ENCODE measurements around the gene ARHGEF10L.

ARHGEF10L gene

DNA sequence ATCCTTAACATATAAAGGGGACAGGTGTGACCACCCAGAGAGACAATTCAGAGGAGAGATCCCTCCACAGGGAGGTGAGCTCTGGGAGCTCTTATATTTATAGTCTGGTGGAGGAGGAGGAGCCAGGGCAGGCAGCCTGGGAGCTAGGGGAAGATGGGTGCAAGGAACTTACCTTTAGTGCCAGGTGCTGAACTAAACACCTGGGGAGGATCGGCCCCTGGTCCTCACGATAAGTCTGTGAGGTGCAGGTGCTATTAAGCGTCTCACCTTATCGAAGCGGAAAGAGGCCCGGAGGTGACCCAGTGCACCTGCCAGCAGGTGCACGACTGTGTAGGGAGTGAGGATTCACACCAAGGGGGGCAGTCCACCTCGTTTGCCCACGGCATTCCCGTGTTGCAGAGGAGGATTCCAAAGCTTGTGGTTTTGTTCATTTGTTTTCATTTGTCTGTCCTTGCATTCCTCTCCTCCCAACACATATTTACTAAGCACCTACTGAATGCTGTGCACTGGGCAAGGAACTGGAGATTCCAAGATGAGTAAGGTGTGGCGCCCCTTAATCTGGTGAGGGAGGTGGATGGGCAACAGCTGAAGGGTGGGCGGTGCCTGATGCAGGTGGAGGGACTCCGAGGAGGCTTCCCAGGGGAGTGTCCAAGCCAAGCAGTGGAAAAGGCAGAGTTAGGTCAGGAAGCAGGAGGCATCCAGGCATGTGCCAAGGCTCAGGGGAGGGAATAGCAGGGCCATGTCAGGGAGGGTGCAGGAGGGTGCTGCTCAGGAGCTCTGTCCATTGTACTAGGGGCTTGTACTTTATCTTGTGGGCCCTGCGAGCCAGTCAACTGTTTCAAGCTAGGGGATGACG is 11.5 kb downstream of the ARHGEF10L start:
- no peak for DNase-seq (ENCODE audit: low read depth in 3 of 3)

DNA sequence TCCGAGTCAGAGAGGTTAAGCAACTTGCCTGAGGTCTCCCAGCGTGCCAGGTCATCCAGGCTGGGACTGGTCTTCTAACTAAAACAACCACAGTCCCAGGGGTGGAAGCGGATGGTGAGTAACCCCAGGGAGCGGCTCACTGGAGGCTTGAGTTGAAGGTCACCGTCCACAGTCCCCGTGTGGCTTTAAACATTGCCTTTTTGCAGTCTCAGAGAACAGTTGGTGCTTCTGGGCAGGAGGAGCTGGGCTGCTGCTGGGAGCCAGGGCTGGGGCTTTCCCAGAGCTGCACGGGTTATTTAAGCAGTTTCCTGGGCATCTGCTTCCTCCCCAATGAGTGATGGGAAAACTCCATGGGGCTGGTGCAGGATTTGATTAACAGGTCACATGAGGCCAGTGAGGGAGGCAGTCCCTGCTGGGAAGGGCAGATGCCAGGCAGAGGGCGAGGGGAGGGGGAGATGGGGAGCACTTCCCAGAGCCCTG is 12.3 kb downstream of the ARHGEF10L start:
- no peak for DNase-seq (ENCODE audit: low read depth in 3 of 3)

DNA sequence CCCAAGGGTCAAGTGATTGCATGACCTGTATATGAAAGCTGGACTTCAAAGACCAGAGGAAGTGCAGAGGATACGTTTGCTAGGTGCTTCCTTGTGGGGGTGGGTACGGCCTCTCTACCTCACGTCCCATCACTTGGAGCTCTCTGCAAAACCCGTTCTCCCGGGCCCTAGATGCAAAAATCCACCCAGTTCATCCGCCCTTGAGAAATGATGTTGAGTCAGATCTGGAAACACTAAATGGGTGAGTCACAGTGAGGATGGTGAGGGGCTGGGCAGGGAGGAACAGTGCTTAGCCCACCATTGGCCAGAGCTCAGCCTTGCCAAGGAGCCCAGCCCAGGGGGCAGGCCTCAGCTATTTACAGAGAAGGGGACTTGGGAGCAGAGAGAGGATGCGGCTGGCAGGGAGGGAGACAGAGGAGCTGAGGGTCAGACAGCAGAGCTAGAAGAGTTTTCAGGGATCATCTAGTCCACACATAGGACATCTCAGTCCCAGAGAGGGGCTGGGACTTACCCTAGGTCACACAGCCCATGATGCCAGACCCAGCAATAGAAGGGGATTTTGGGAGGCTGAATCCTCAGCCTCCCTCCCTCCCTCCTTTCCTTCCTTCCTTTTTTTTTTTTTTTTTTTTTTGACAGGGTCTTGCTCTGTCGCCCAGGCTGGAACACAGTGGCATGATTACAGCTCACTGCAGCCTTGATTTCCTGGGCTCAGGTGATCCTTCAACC is 14.6 kb downstream of the ARHGEF10L start:
- DNase-seq (ENCODE audit: low read depth in 3 of 3): no peak

DNA sequence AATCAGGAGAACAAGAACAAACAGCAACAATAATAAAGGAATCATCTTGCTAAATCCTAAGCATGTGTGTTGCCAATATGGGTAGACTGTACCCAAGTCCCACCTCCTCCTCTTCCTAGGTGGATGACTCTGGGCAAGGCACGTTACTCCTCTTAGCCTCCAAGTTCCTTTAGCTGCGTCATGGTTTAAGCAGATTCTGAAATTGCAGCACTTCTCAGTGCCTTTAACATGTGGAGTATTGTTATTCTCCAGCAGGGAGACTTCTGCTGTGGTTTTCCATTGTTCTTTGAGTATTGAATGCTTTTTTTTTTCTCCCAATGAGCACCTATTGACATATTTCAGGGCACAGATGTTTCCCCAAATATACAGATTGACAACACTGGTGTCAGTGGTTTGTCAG is 15.5 kb downstream of the ARHGEF10L start:
- DNase-seq (ENCODE audit: low read depth in 3 of 3): no peak

DNA sequence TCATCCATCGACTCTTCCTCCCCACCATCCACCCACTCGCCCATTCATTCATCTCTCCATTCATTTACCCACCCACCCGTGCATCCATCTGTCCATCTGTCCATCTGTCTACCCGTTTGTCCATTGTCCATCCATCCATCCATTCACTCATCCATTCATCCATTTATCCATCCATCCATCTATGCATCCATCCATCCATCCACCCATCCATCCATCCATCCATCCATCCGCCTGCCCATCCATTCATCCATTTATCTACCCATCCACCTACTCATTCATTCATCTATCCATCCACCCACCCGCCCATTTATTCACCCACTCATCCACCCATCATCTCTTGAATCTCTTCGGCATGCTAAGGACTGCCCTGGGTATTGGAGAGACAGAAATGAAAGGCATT is 18.5 kb downstream of the ARHGEF10L start:
- DNase-seq (ENCODE audit: low read depth in 3 of 3): no peak

DNA sequence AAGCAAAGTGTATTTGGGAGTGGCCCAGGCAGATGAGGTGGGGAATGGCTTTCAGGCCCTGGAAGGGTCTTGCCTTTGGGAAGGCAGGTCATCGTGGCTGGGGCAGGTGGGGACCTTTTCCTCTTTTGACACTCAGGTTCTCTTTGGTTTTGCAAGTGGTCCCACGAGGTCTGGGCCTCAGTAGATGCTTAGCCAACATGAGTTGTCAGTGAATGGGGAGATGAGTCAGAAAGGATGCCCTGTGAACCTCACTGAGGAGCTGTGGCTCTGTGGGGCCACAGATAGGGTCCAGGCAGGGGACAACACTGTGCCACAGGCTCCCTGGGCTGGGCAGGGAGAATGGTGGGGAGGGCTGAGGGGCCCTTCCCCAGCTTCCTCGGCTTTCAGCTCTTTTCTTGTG is 19.0 kb downstream of the ARHGEF10L start:
- no peak for DNase-seq (ENCODE audit: low read depth in 3 of 3)

DNA sequence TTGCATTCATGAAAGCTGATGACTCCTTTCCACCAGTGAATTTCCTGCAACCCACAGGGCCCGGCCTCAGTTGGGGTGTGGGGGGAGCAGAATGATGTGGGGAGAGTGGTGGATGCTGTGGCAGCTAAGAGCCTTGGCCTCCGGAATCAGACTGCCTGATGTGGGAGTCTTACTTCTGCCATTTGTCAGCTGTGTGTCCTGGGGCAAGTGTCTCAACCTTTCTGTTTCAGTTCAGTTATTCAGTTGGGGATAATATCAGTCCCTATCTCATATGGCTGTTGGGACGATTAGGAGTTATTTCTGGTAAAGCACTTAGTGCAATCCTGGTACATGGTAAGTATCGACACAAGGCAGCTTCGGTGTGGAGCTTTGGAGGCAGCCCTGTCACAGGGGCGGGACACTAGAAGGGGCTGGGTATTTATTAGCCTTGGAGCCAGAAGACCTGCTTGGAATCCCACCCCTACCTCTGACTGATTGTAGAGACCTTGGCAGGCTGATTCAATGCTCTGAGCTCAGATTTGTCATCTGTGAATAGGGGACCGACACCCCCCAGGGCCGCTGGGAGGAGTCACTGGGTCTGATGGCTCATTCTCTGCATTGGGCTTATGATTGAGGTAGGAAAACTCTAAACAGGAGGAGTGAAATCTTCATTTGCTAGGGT is 19.6 kb downstream of the ARHGEF10L start:
- no peak for DNase-seq (ENCODE audit: low read depth in 3 of 3)

DNA sequence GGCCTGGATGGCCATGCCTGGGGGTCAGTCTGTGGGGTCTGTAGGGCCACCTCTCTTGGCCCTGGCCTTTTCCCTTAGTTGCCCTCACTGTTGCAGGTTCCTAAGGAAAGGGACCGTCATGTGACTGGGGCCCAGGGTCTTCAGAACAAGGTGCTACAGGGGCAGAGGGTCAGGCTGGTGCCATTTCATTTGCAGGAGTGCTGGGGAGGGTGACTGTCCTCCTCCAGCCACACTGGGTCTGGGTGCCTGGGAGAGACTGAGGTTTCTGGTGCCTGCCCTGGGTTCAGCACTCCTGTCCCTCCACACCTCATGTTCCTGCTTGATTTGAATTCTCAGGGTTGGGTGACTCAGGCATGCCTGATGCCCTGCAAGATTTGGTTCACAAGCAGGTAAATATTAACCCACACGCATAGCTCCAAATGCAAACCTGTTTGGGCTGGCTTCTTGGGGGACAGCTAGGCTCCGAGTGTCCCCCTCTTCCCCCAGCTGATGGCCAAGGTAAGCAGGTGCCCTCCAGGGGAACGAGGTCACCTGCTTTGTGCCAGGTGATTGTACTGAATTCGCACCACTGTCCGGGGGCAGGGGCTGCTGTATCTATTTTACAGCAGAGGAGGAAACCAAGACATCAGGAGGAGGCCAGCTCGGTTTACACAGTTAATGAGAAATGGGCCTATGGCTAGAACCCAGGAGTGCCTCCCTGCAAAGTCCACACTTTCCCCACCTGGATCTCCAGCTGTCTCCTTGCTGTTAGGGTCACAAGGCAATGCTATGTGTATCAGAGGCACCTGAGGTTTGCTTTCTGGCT is 20.3 kb downstream of the ARHGEF10L start:
- DNase-seq (ENCODE audit: low read depth in 3 of 3): no peak

DNA sequence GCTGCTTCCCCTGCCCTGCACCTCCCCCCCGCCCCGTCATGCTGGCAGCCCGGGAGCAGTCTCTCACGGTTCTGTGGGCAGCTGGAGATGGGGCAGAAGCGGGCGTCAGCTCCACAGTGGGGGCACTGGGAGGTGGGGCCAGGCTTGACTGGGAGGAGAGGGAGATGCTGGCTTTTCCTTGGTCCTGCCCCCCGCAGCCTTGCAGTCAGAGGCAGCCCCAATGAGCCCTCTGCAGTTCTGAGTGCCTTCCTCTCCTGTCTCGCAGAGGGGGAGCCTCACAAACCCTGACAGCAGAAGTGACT is 21.7 kb downstream of the ARHGEF10L start:
- DNase-seq (ENCODE audit: low read depth in 3 of 3): no peak

DNA sequence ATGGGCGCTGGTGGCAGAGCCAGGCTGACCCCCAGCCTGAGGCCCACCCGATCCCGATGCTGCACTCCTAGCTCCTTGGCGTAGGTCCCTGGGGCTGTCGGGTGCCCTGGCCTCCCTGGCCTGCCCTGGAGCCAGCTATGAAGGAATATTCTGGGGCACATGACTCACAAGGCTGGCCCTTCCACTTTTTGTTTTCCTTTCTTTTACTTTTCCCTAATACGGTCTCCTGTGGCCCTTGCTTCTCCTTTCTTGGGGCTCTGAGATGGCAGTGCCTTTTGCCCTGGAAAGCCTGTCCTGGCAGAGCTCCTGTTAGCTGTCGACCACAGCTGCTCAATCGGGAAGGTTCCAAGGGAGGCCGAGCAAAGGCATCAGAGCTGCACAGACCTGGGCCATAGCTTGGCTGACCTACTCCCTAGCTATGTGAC is 22.1 kb downstream of the ARHGEF10L start:
- DNase-seq (ENCODE audit: low read depth in 3 of 3): no peak

DNA sequence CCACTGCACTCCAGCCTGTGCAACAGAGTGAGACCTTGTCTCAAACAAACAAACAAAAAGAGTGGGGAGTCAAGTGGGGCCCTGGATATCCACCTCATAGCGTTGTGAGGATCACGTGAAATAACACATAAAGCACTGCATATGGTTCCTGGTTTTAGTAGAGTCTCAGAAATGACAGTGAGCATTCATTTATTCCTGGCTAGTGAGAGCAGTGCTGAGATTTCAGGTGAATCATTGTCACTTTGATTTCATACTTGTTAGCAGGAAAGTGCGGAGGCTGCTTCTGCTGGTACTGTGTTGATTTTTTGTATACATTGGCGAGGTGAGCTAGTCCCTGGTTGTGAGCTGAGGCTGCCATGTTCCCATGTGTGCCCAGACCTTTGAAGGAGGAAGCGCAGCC is 22.9 kb downstream of the ARHGEF10L start:
- no peak for DNase-seq (ENCODE audit: low read depth in 3 of 3)

DNA sequence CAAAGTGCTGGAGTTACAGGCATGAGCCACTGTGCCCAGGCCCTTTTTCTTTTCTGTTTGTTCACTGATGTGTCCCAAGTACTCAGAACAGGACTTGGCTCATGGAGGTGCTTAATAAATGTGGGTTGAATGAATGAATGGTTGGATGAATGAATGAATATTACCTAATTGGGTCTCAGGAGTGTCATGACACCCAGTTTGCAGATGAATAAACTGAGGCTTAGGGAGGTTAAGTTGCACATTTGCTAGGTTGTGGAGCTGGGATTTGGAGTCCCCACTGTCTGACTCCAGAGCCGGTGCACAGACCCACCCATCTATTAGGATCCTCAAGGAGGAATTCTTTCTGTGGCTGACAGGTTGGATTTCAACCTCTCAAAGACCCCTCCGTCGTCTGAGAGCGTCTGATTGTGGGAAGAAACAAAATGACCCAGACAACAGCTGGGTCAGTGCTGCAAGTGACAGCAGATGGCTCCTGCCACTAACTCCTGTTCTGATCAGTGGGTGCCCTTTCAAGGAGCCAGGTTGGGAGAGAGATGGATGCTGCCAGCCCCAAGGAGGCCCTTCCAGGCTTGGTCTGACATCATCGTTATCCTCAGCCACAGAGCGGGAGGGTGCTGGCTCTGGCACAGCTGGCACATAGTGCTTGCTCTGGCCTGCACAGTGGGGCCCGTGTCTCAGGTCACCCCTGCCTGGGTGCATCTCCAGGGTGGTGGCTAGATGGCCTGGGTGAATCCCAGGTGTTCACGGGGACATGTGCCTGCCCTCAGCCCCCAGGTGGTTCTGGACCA is 24.2 kb downstream of the ARHGEF10L start:
- no peak for DNase-seq (ENCODE audit: low read depth in 3 of 3)

DNA sequence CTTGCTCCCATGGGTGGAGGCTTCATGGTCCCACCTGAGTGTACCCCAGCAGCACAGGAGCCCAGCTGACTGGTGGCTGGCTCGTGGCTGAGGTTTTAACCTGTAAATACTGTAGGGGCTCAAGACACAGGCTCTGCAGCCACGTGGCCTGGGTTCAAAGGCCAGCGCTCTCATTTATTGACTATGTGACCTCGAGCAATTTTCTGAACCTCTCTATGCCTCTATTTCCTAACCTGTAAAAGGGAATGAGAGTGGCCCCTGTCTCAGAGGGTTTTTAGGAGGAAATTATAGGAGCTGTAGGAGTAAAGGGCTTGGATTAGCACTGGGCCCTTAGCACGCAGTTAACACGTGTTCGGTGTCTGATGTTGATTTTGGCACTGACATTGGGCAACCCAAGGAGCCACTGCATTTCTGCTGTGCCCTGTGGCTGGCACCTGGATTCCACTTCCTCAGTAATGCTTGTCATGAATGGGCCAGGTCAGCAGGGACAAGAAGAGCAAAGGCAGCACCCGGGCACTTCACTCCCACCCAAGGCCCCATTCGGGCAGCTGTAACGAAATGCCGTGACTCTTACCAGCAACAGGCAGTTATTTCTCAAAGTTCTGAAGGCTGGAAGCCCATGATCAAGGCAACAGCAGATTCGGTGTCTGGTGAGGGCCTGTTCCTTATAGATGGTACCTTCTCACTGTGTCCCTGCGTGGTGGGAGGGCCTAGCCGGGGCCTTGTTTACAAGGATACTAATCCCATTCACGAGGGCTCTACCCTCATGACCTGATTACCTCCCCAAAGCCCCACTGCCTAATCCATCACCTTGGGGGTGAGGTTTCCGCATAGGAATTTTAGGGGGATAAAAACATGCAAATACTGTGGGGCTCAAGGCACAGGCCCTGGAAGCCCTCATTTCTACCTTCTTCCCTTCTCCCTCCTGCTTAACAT is 25.2 kb downstream of the ARHGEF10L start:
- DNase-seq (ENCODE audit: low read depth in 3 of 3): no peak

DNA sequence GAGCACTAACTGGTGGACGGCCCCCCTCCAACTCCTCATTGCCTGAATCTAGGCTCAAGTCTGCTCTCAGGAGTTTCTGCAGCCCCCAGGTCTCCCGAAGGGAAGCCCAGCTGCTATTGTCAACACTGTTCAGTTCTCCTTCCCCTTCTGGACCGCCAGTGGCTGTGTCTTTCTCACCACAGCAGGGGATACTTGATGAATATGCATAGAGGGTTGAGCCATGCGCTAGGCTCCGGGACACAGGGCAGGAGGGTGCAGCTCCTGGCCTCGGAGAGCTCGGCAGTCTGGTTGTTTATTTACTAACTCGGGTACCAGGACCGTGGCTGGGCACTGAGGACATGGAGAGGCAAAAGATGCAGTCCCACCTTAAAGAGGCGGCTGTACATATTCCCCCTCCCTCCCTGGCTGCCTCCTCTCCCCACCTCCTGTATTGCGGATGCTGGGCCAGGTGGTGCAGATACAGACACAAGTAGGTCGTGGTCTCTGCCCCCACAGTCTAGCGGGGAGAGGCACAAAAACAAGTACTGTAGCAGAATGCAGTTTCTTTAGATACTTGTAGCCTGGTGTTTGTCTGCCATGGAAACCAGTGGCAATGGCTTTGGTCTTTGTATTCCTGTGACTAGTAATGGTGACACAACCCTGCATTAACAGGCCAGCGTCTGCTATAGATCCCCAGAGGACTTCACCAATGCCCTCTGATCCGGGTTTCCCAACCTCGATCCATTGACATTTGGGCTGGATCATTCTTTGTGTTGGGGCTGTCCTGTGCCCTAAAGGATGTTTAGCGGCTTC is 26.2 kb downstream of the ARHGEF10L start:
- no peak for DNase-seq (ENCODE audit: low read depth in 3 of 3)

DNA sequence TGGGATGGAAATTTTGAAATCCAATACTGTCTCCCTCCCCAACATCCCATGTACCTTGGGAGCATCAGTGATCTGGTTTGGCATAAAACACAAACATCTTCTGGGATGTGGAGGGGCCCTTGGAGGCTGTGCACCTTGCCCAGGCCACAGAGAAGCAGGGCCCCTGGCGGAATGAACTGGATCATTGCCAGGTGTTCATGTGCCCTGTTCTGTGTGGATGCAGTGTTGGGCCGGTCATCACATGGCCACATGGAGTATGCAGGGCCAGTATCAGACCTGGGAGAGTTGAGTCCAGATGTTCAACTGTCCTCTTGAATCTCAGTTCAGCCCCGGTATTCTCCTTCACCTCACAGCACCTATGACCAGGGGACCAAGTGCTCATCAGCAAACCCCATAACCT is 26.9 kb downstream of the ARHGEF10L start:
- DNase-seq (ENCODE audit: low read depth in 3 of 3): no peak

DNA sequence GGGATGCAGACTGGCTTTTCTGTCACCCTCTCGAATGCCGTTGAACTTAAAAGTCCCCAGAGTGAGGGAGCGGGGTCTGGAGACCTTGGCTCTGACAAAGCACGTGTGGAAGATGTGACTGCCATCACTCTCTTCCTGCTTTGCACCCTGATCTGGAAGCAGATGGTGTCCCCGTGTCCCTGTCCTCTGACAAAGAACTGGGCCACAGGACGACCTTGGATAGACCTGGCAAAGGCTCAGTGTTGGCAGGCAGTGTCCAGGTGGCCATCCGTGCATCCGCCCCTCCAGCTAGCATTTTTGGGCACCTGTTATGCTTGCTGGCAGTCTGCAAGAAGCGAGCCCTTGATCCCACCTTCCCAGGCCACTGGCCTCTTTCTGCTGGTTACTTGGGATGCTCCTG is 27.4 kb downstream of the ARHGEF10L start:
- DNase-seq (ENCODE audit: low read depth in 3 of 3): no peak

DNA sequence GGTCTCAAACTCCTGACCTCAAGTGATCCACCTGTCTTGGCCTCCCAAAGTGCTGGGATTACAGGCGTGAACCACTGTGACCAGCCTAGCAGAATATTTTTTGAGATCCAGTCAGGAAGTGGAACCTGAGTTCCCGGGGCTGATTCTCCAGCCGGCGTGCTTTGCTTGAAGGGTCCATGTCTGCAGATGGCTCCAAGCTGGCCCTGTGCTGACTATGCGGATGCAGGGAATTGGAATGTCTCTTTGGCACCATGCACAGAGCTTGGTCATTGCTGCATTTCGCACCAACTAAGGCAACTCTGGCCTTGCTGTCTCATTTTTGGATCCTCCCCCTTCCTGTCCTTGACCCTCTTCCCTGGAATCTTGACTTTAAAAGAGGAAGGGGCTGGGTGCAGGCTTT is 28.1 kb downstream of the ARHGEF10L start:
- DNase-seq (ENCODE audit: low read depth in 3 of 3): no peak

DNA sequence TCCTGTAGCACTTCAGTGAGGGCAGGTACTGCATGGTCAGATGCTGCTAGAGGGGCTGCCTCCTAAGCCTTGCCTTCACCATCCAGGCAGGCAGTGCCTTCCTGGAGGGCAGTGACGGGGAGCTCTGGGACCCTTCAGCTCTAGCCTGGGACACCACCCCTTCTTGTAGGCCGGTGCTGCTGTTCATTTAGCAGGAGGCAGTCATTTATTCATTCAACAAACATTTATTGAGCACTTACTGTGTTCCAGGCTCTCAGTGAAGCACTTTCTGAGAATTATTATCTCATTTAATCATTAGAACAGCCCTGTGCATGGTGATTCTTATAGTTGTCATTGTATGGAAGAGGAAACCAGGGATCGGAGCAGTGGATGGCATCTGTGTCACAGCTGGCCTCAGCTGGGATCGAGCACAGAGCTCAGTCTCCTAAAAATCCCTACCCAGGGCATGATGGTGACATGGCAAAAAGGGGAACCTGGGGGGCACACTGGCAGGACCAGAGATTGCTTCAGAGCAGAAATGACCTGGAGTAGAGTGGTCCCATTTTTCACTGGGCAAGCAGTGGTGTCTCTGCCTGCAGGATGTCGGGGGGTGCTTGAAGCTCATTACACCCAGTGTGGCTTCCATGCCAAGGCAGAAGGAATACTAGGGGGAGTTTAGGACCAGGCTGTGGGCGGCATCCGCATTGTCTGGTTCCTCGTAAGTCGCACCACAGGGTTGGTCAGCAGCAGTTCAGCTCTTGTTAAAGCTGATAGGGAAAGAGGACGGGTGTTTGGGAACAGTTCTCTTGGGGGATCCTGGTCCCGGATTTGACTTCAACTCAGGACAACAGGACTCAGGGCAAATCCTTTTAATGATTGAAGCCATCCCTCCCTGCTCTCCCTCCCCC is 28.8 kb downstream of the ARHGEF10L start:
- no peak for DNase-seq (ENCODE audit: low read depth in 3 of 3)
